GM12873 (cell line): ENCODE results near the gene PFKL.

Experiments used
- CTCF ChIP-seq: IDR thresholded peaks from 2 replicates; pipeline ENCODE4 v1.5.1; 2012; ENCODE audit warnings: low read depth, mild to moderate bottlenecking, moderate library complexity, low read length, control low read depth; ENCODE audit not compliant: insufficient read depth; ENCODE audit errors: missing control alignments

Gene PFKL

DNA sequence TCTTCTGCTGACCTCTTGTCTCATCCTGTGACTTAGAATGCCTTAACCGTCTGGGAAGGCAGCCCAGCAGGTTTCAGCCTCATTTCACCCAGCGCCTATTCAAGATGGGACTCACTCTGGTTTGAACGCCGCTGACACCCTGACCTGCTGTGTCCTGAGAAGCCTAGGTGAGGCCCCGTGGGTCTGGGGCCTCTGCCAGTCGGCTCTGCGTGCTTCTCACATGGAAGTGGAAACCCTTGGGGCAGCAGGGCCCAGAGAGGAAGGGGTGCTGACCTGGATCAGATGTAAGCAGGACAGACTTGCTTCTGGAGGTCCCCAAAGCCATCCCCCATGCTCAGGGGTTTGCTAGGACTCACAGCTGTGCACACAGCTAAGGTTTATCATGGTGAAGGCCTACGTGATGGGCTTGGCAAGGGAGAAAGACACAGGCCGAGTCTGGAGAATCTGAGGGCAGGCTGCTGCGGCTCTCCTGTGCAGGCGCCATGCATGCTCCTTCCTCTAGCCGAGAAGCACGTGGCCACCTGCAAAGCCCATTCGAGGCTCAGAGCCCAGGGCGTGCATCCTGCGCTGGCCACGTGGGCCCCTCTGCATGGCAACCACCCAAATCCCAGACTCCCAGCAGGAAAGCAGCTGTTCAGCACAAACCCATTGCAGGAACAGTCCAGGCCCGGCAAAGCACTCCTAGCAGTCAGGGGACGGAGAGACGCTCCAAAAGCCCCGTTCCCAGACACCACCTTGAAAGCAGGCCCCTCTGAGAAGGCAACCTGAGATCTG, 57.4 kb downstream of the PFKL start:
- no peak for TF ChIP-seq CTCF

- no peak for TF ChIP-seq CTCF
Measured at GRCh38 chr21:44359396-44359795, 59.5 kb downstream of the PFKL start.

DNA sequence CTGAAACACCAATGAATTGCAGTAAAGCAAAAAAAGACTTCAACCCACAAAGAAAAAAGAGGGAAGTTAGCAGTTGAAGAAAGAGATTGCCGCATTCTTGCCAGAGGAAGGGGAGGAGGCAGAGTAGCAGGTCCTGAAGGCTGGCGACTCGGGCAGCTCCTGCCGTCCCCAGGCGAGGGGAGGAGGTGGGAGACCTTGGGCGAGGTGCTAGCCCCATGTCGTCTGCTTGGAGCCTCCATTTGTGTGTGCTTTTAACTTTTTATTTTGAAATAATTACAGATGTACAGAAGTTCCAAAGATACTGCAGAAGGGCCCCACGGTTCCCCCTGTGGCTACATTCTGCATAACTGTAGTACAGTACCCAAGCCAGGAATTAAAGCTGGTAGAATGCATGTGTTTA, 60.3 kb downstream of the PFKL start:
- TF ChIP-seq CTCF, result peak; percentile 9

- no peak for TF ChIP-seq CTCF
Measured at GRCh38 chr21:44363278-44363677, 63.4 kb downstream of the PFKL start.

GRCh38 chr21:44364151-44365053, 64.5 kb downstream of the PFKL start:
- TF ChIP-seq CTCF, result no peak

- TF ChIP-seq CTCF, result no peak
Measured at GRCh38 chr21:44365251-44365966, 65.6 kb downstream of the PFKL start.
